NCI-H524 (cell line): ENCODE measurements around the gene RGL3.
"Not testable (repeated sequence)": the region's sequence is repeated elsewhere in the genome, so short reads cannot be mapped to it uniquely, and the experiment has no call there.

Experiments used
- DNase-seq, 2 experiments: peaks; one replicate each; lab custom pipeline; 2025; lab: John Stamatoyannopoulos, UW

RGL3 gene

GRCh38 chr19:11361771-11362731 lies 57.1 kb downstream of the RGL3 start:
- DNase-seq = peak in 1 of 2 experiments; percentile 33

GRCh38 chr19:11361037-11361770 lies 57.9 kb downstream of the RGL3 start:
- DNase-seq = no peak

GRCh38 chr19:11359421-11359820 lies 59.7 kb downstream of the RGL3 start:
- DNase-seq = no peak

GRCh38 chr19:11356676-11357550 lies 62.2 kb downstream of the RGL3 start:
- DNase-seq = peak in 1 of 2 experiments; percentile 9

DNA sequence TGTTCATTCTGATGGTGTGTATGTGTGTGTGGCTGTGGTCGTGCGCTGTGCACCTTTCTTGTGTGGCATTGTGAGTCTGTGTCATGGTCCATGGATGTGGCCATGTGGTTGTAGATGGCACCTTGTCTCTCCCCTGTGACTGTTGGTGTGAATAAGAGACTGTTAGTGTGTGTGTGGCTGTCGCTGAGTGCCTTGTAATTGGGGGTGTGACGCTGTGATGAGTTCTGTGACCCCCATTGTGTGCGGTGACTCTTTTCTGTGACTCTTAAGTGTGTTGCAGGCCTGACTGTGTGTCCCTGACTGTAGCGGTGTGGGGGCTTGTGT lies 63.1 kb downstream of the RGL3 start:
- DNase-seq = no peak

DNA sequence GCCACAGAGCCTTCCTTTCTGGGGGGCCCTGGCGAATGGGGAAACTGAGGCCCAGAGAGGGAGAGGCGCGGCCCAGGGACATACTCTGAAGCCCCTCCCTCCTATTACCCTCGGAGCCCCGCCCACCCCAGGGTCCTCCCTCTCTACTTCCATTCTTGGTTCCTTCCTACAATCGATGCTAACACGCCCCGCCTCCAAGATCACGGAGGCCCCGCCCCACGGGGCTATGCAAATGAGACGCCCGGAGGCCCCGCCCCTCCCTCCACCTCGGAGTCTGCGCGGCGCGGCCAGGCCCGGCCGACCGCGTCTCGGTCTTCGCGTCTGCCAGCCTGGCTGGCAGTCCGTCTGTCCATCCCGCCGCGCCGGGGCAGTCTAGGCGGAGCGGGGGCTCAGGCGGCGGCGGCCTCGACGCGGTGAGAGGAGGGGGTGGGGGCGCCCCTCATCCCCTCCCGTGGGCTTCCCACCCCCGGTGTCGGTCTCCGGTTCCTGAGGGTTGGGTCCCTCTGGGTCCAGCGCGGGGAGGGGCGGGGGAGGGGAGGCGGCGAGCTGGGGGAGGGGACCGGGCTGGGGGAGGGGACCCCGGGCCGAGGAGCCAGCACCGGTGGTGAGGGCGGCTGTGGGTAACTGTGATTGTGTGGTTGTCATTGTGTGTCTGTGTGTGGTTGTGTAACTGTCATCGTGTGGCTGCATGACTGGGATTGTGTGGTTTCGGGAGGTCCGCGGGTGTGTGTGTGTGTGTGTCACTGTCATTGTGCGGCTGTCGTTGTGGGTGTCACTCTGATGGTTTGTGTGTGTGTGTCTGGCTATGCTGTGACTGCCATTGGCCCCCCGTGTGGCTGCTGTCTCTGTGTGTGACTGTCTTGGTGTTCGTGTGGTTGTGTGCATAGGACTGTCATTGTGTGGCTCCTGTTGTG lies 63.7 kb downstream of the RGL3 start, which contains the start of gene PLPPR2:
TSS of gene PLPPR2 (plus strand) at position 273 of the 914 bp plus-strand sequence. CDS start 2,242 bp downstream, outside the sequence.
- DNase-seq = peak; percentile 69 to 81

GRCh38 chr19:11354102-11354501 lies 65.0 kb downstream of the RGL3 start:
- DNase-seq = not testable (repeated sequence)

- DNase-seq = no peak
These were observed 69.9 kb downstream of the RGL3 start for GRCh38 chr19:11349171-11349570.

DNA sequence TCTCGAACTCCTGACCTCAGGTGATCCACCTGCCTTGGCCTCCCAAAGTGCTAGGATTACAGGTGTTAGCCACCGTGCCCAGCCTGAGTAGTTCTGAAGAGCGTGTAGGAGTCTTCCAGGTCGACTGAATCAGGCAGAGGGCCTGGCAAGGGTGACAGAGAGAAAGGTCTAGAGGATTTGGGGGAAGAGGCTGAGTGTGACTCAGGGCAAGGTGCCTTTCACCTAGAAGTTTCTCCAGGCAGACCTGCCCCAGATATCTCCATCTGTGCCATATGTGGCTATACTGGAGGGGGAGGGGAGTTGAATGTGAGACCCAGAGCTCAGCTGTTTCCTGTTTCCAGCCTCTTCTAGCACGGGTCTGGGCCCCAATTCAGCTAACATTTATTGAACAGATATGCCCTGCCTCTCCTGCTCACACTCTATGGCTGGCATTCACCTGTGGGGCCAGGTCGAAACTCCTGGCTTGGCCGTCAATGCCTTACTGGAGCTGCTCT lies 71.5 kb downstream of the RGL3 start:
- DNase-seq = peak in 1 of 2 experiments; percentile 44

DNA sequence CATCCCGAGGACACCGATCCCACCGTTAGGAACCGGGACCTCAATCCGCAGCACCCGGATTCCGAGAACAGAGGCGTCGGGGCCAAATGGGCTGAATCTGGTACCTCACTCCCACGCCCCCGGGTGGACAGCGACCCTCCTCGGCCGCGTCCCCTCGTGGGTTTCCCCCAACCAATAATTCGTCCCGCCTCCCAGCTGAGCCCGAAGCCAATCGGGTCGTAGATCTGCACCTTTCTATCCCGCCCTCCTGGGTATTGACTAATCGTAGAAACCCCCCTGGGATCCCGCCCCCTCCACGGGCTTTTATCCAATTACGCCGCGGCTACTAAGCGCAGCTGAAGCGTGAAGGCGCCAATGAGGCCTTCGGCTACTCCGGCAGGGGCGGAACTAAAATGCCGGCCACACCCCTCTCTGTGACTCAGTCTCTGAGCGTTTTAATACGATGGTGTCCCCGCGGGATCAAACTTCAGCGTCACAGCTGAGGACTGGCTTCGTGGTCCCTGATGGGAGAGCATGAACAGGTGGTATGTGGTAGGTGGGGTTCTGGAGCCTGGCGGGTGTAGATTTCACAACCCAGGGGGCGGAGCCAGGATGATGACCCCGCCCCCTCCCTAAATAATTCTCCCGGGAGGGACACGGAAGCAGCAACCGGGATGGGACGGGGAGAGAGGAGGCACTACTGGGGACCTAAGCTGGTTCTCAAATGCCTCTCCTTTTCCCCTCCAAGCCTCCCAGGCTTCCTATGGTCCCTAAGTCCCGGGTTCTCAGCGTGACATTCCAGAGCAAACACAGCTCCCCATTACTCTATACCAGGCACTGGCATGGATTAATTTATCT lies 72.8 kb downstream of the RGL3 start, which contains the start of the genes CCDC159 and TMEM205:
TSS of gene CCDC159 (plus strand) at position 416 of the 837 bp plus-strand sequence. CDS start at position 504, 88 bp downstream.
TSS of gene TMEM205 (minus strand) at position 165 of the 837 bp plus-strand sequence. CDS start 649 bp downstream, outside the sequence.
- DNase-seq = peak; percentile 100

GRCh38 chr19:11345122-11345803 lies 73.9 kb downstream of the RGL3 start:
- no peak for DNase-seq
